HepG2 (cell line): ENCODE measurements around the gene SLC17A8. TPM values are rescaled to one million over a fixed set of nuclear protein-coding genes. Genes with fewer than 3 reads are reported as not detected.

Experiments used
- ATAC-seq: fragments of 200-7000 bp; cut with Tn5 transposase; 3 replicates; pipeline ENCODE4 v1.9.1; 2020; ENCODE audit warnings: mild to moderate bottlenecking, moderate library complexity
- BruUV-seq: library from RNA; stranded (reverse); fragments of 400-500 nt; replicated peaks from 2 replicates; lab custom pipeline; 2021; lab: Mats Ljungman, UMichigan
- CTCF ChIA-PET: fragments of 300-600 bp; formaldehyde crosslinking; extraction: SDS; loops from one replicate; lab custom pipeline; 2021; ENCODE audit warnings: low total read pairs, inconsistent platforms, low intra/inter-chr PET ratio; lab: Yijun Ruan, JAX
- POLR2A ChIA-PET: fragments of 350-600 bp; sonication (Branson Sonifier 250); formaldehyde crosslinking; loops from one replicate; lab custom pipeline; 2020; ENCODE audit warnings: antibody characterized with exemption, inconsistent platforms; lab: Yijun Ruan, JAX
- DNase-seq: peaks from one replicate; pipeline ENCODE4 v3.0.0-alpha.2; 2015; ENCODE audit warnings: low spot score
- FAIRE-seq: peaks from 3 replicates; lab custom pipeline; 2011; peaks lifted over from hg19 to GRCh38; lab: Jason Lieb, UNC
- H2AFZ ChIP-seq: one replicate; pipeline ENCODE4 v1.6.1; 2011; ENCODE audit warnings: low read length, inconsistent platforms
- H3K27ac ChIP-seq: fragments of 300-600 bp; 3 replicates; pipeline ENCODE4 v1.8.0; 2011; ENCODE audit warnings: mixed run types, mild to moderate bottlenecking, mixed read lengths, low read length, inconsistent platforms; ENCODE audit not compliant: insufficient read depth; ENCODE audit errors: extremely low read length
- H3K27me3 ChIP-seq, 2 experiments: fragments of 200-600 bp in 1 of 2; 2 replicates in 1 of 2; 3 replicates in 1 of 2; pipeline versions ENCODE4 v1.6.0 to v1.8.0; 2011; ENCODE audit warnings: low read length in 2 of 2, mild to moderate bottlenecking in 2 of 2, moderate library complexity in 2 of 2, inconsistent platforms in 1 of 2; ENCODE audit not compliant: insufficient read depth in 2 of 2, control insufficient read depth in 1 of 2
- H3K36me3 ChIP-seq, 2 experiments: fragments of 200-600 bp in 1 of 2; replicated peaks in 1 of 2; 2 replicates in 1 of 2; 3 replicates in 1 of 2; pipeline versions ENCODE4 v1.5.1 to v1.8.0; 2011; ENCODE audit warnings: low read length in 2 of 2, inconsistent platforms in 1 of 2; ENCODE audit not compliant: insufficient read depth in 2 of 2, control insufficient read depth in 1 of 2
- H3K4me1 ChIP-seq: 2 replicates; pipeline ENCODE4 v1.5.1; 2012; ENCODE audit warnings: low read length, inconsistent platforms; ENCODE audit not compliant: insufficient read depth
- H3K4me2 ChIP-seq: 2 replicates; pipeline ENCODE4 v1.6.0; 2011; ENCODE audit warnings: low read depth, low read length, inconsistent platforms
- H3K4me3 ChIP-seq, 3 experiments: fragments of 200-600 bp in 1 of 3; sonication (generic), shearing (Covaris generic) in 1 of 3; replicated peaks in 1 of 3; 2 replicates each; pipeline ENCODE4 v1.5.1; 2011 to 2016; ENCODE audit warnings: low read length in 3 of 3, inconsistent platforms in 2 of 3, low read depth in 2 of 3, mild to moderate bottlenecking in 2 of 3, control low read depth in 1 of 3, mixed read lengths in 1 of 3; ENCODE audit not compliant: insufficient read depth in 1 of 3
- H3K79me2 ChIP-seq: one replicate; pipeline ENCODE4 v1.6.1; 2011; ENCODE audit warnings: low read length, inconsistent platforms; ENCODE audit not compliant: insufficient read depth
- H3K9ac ChIP-seq: 2 replicates; pipeline ENCODE4 v1.6.0; 2011; ENCODE audit warnings: mild to moderate bottlenecking, low read depth, low read length, inconsistent platforms; ENCODE audit not compliant: insufficient read depth
- H3K9me3 ChIP-seq: 2 replicates; pipeline ENCODE4 v1.5.1; 2012; ENCODE audit warnings: mild to moderate bottlenecking, low read length
- H4K20me1 ChIP-seq: 2 replicates; pipeline ENCODE4 v1.6.0; 2011; ENCODE audit warnings: inconsistent platforms, mild to moderate bottlenecking, low read length, moderate library complexity; ENCODE audit not compliant: insufficient read depth
- BRF2 ChIP-seq: sonication (generic); formaldehyde crosslinking; IDR thresholded peaks from 2 replicates; pipeline ENCODE4 v1.8.1; 2022; ENCODE audit warnings: mild to moderate bottlenecking, missing genetic modification reagents
- CHCHD3 ChIP-seq: sonication (generic); formaldehyde crosslinking; IDR thresholded peaks from 2 replicates; pipeline ENCODE4 v1.8.0; 2022; ENCODE audit warnings: mild to moderate bottlenecking, missing genetic modification reagents, moderate library complexity
- DPF2 ChIP-seq: sonication (generic); formaldehyde crosslinking; IDR thresholded peaks from 2 replicates; pipeline ENCODE4 v1.4.0; 2020; ENCODE audit warnings: mild to moderate bottlenecking, low read depth, missing genetic modification reagents, borderline replicate concordance
- ETV5 ChIP-seq: IDR thresholded peaks from 2 replicates; pipeline ENCODE4 v1.6.1; 2018; ENCODE audit warnings: missing biosample characterization, missing genetic modification reagents, inconsistent platforms, borderline replicate concordance
- HNF4G ChIP-seq, 2 experiments: sonication (generic) in 1 of 2; formaldehyde crosslinking in 1 of 2; IDR thresholded peaks; 2 replicates each; pipeline versions ENCODE4 v1.4.0 to v1.6.1; 2011 to 2020; ENCODE audit warnings: borderline replicate concordance in 2 of 2, low read depth in 2 of 2, mild to moderate bottlenecking in 2 of 2, low read length in 1 of 2, missing genetic modification reagents in 1 of 2, moderate library complexity in 1 of 2
- HOXA7 ChIP-seq: sonication (generic); formaldehyde crosslinking; IDR thresholded peaks from 2 replicates; pipeline ENCODE4 v1.8.1; 2022; ENCODE audit warnings: mild to moderate bottlenecking, missing genetic modification reagents, moderate library complexity
- MAFF ChIP-seq: IDR thresholded peaks from 2 replicates; pipeline ENCODE4 v1.6.1; 2011; ENCODE audit warnings: low read depth, low read length, improper control_type of control experiment
- MAZ ChIP-seq, 2 experiments: sonication (generic) in 1 of 2; formaldehyde crosslinking in 1 of 2; IDR thresholded peaks; 2 replicates each; pipeline versions ENCODE4 v1.5.0 to v1.6.1; 2012 to 2020; ENCODE audit warnings: low read depth in 2 of 2, mild to moderate bottlenecking in 2 of 2, borderline replicate concordance in 1 of 2, improper control_type of control experiment in 1 of 2, low read length in 1 of 2, missing genetic modification reagents in 1 of 2, moderate library complexity in 1 of 2
- MLX ChIP-seq: IDR thresholded peaks from 2 replicates; pipeline ENCODE4 v1.6.1; 2016
- NFIC ChIP-seq: IDR thresholded peaks from 2 replicates; pipeline ENCODE4 v1.6.1; 2012; ENCODE audit warnings: mild to moderate bottlenecking, low read length, inconsistent platforms
- NFYC ChIP-seq: IDR thresholded peaks from 2 replicates; pipeline ENCODE4 v1.6.1; 2016; ENCODE audit warnings: missing genetic modification reagents, missing compliant biosample characterization
- RBM22 ChIP-seq: fragments of 200-400 bp; formaldehyde crosslinking; optimal IDR thresholded peaks from 2 replicates; pipeline ENCODE3; 2017; ENCODE audit warnings: mild to moderate bottlenecking, low read length, moderate library complexity
- SMAD1 ChIP-seq: sonication (generic); formaldehyde crosslinking; IDR thresholded peaks from 2 replicates; pipeline ENCODE4 v1.4.0; 2020; ENCODE audit warnings: missing genetic modification reagents, low read depth, mild to moderate bottlenecking, borderline replicate concordance
- TBX3 ChIP-seq: fragments of 450-650 bp; IDR thresholded peaks from 2 replicates; pipeline ENCODE4 v1.6.1; 2017; ENCODE audit warnings: antibody characterized with exemption, mild to moderate bottlenecking, inconsistent platforms, borderline replicate concordance
- ZC3H4 ChIP-seq: sonication (generic); formaldehyde crosslinking; IDR thresholded peaks from 2 replicates; pipeline ENCODE4 v1.4.0; 2020; ENCODE audit warnings: missing genetic modification reagents, borderline replicate concordance
- ZFP1 ChIP-seq: IDR thresholded peaks from 2 replicates; pipeline ENCODE4 v1.6.1; 2016
- ZNF225 ChIP-seq: sonication (generic); formaldehyde crosslinking; IDR thresholded peaks from 2 replicates; pipeline ENCODE4 v1.4.0; 2020; ENCODE audit warnings: mild to moderate bottlenecking, missing genetic modification reagents
- ZNF484 ChIP-seq: sonication (generic); formaldehyde crosslinking; IDR thresholded peaks from 2 replicates; pipeline ENCODE4 v1.5.1; 2020; ENCODE audit warnings: mild to moderate bottlenecking, low read depth, missing genetic modification reagents, borderline replicate concordance
- ZNF567 ChIP-seq: sonication (generic); formaldehyde crosslinking; IDR thresholded peaks from 2 replicates; pipeline ENCODE4 v1.8.1; 2023; ENCODE audit warnings: mild to moderate bottlenecking, missing genetic modification reagents, borderline replicate concordance
- ZNF574 ChIP-seq: sonication (generic); formaldehyde crosslinking; IDR thresholded peaks from 2 replicates; pipeline ENCODE4 v1.4.0; 2020; ENCODE audit warnings: missing genetic modification reagents
- ZNF713 ChIP-seq: sonication (generic); formaldehyde crosslinking; IDR thresholded peaks from 2 replicates; pipeline ENCODE4 v1.4.0; 2020; ENCODE audit warnings: mild to moderate bottlenecking, missing genetic modification reagents
- WGBS: methylation state at CpG from one replicate; pipeline ENCODE4 v1.1.6; 2017; ENCODE audit warnings: low lambda C conversion rate; 5-methylcytosine and 5-hydroxymethylcytosine counted together
- in situ Hi-C: cut with HindIII; loops from 2 replicates; pipeline ENCODE4 v1.10.0; 2017; ENCODE audit warnings: low pct_unique_long_range_greater_than_20kb; ENCODE audit not compliant: extremely low pct_ligation_motif_present
- intact Hi-C: fragments of 100-400 bp; cut with micrococcal nuclease; formaldehyde crosslinking; loops from one replicate; pipeline ENCODE4 v1.10.0; 2022; ENCODE audit not compliant: unreplicated experiment
- polyA plus RNA-seq, 8 experiments: library from polyadenylated mRNA; depleted of rRNA in 3 of 8; stranded (reverse) in 7 of 8; unstranded in 1 of 8; fragments of >200 nt; fragmentation: Illumina TruSeq in 4 of 8; extraction: Trizol in 4 of 8; gene quantifications; 2 replicates each; pipeline versions ENCODE4 v1.2.1 to v1.2.3, GENCODE V29; 2011 to 2016; ENCODE audit warnings: low read depth in 4 of 8, missing spikeins in 1 of 8, mixed read lengths in 1 of 8; ENCODE audit not compliant: insufficient read depth in 1 of 8
- total RNA-seq, 5 experiments: library from RNA; depleted of rRNA; stranded (reverse); fragments of >200 nt; fragmentation: Illumina TruSeq; extraction: Trizol; gene quantifications; 2 replicates each; pipeline ENCODE4 v1.2.3, GENCODE V29; 2016; ENCODE audit warnings: low read depth in 1 of 5

Gene SLC17A8
- total and polyA plus RNA-seq, 2 of the 13 experiments (the other 11 are each of a cell fraction or from before 2014, with no cell fraction given): 0.07 to 0.15 TPM

GRCh38 chr12:100464529-100464928, 107.7 kb downstream of the SLC17A8 start:
- Histone ChIP-seq H3K36me3 (no peaks in the 10 kb centered on the region), H3K27me3 (no peaks in the 10 kb centered on the region), H3K27ac (peak overlapping the region; percentile 42), H3K4me2 (peak overlapping the region; percentile 10), H3K9ac (no peak overlapping the region), H2AFZ (no peak overlapping the region), H3K79me2 (no peaks in the 10 kb centered on the region), H3K4me3 (no peak overlapping the region), H3K9me3 (no peaks in the 10 kb centered on the region), H3K4me1 (peaks cover 63% of the 10 kb centered on the region), H4K20me1 (no peaks in the 10 kb centered on the region)
- BruUV-seq: no TSS peak
- in situ Hi-C loops: no loop called here
- ATAC-seq (peak; percentile 81), DNase-seq (peak; percentile 67), FAIRE-seq (no peak)
- WGBS: 6% methylated on average over 1 of the region's 1 CpG
- ChIA-PET POLR2A (interaction anchor here (1.3 to 2.7 kb wide), 4 partner anchors 9 to 27 kb away, joined by 3 to 32 read pairs (median 10); partner anchors contain the start of gene NR1H4), CTCF (no interaction called here)
- intact Hi-C loops: no loop called here
- TF ChIP-seq NFIC (peak; percentile 88), ZNF713 (no peak), ZNF484 (CRISPR knock-in tag) (no peak), MLX (CRISPR knock-in tag) (no peak), ZNF574 (no peak), HOXA7 (CRISPR knock-in tag) (no peak), SMAD1 (CRISPR knock-in tag) (no peak), MAFF (no peak), CHCHD3 (CRISPR knock-in tag) (no peak), ZNF567 (no peak), ETV5 (no peak), ZFP1 (CRISPR knock-in tag) (0 out of 2 replicates have a peak, but pooled peaks have one; percentile 48), TBX3 (peak; percentile 84), HNF4G (IDR thresholded peaks at IDR 0.05; ENCODE audit: borderline replicate concordance, low read depth, low read length) (no peak), HNF4G (CRISPR knock-in tag; IDR thresholded peaks at IDR 0.05; ENCODE audit: borderline replicate concordance, low read depth) (no peak), ZC3H4 (CRISPR knock-in tag) (no peak), NFYC (CRISPR knock-in tag) (no peak), DPF2 (CRISPR knock-in tag) (0 out of 2 replicates have a peak, but pooled peaks have one; percentile 32), MAZ (IDR thresholded peaks at IDR 0.05; ENCODE audit: borderline replicate concordance, low read depth, low read length) (no peak), MAZ (CRISPR knock-in tag; IDR thresholded peaks at IDR 0.05; ENCODE audit: low read depth) (no peak), RBM22 (no peak), BRF2 (no peak), ZNF225 (CRISPR knock-in tag) (no peak)
